Transverse colon (tissue), 3 donors: ENCODE data around the gene C3orf20.

Experiments
- POLR2A ChIP-seq: fragments of 450-650 bp; IDR thresholded peaks from one replicate; pipeline ENCODE4 v1.6.1; 2016; ENCODE audit warnings: antibody characterized with exemption, mild to moderate bottlenecking, moderate library complexity
- TF ChIP-seq, protein P1 (sequence below), 5 experiments: fragments of 200-600 bp in 3 of 5; fragments of 450-650 bp in 2 of 5; sonication (generic) in 3 of 5; IDR thresholded peaks; 1 replicate in 2 of 5; 2 replicates in 3 of 5; pipeline ENCODE4 v1.5.1; 2016 to 2017; ENCODE audit warnings: antibody characterized with exemption in 5 of 5, inconsistent platforms in 3 of 5, mild to moderate bottlenecking in 2 of 5, moderate library complexity in 1 of 5

- TF ChIP-seq, protein P1, sequence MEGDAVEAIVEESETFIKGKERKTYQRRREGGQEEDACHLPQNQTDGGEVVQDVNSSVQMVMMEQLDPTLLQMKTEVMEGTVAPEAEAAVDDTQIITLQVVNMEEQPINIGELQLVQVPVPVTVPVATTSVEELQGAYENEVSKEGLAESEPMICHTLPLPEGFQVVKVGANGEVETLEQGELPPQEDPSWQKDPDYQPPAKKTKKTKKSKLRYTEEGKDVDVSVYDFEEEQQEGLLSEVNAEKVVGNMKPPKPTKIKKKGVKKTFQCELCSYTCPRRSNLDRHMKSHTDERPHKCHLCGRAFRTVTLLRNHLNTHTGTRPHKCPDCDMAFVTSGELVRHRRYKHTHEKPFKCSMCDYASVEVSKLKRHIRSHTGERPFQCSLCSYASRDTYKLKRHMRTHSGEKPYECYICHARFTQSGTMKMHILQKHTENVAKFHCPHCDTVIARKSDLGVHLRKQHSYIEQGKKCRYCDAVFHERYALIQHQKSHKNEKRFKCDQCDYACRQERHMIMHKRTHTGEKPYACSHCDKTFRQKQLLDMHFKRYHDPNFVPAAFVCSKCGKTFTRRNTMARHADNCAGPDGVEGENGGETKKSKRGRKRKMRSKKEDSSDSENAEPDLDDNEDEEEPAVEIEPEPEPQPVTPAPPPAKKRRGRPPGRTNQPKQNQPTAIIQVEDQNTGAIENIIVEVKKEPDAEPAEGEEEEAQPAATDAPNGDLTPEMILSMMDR (IDR thresholded peaks at IDR 0.05) = no peak
- no peak for TF ChIP-seq POLR2A
These were observed 31.2 kb downstream of the C3orf20 start for GRCh38 chr3:14706096-14706495.
